HG03280 (cell line): ENCODE data around the gene ATCAY.
"Not testable (repeated sequence)": the region's sequence is repeated elsewhere in the genome, so short reads cannot be mapped to it uniquely, and the experiment has no call there.

ENCODE experiments used
- ATAC-seq: cut with Tn5 transposase; IDR thresholded peaks from one replicate; pipeline ENCODE4 v1.9.1; 2021; ENCODE audit warnings: mild to moderate bottlenecking, moderate library complexity; ENCODE audit not compliant: unreplicated experiment

ATCAY gene

GRCh38 chr19:3855320-3855719, 25.2 kb upstream of the ATCAY start:
- ATAC-seq = no peak

- ATAC-seq = no peak
Observed at GRCh38 chr19:3857449-3858003, 23.0 kb upstream of the ATCAY start.

GRCh38 chr19:3860499-3860898, 20.0 kb upstream of the ATCAY start:
- no peak for ATAC-seq

- no peak for ATAC-seq
Observed at GRCh38 chr19:3862826-3863500, 17.5 kb upstream of the ATCAY start.

- ATAC-seq = no peak
Observed at GRCh38 chr19:3863648-3864047, 16.8 kb upstream of the ATCAY start.

GRCh38 chr19:3866910-3867638, 13.4 kb upstream of the ATCAY start:
- no peak for ATAC-seq

GRCh38 chr19:3867971-3868769, 12.3 kb upstream of the ATCAY start:
- ATAC-seq = no peak

- no peak for ATAC-seq
Observed at GRCh38 chr19:3868770-3869456, 11.6 kb upstream of the ATCAY start, which contains the start of gene ZFR2. TSS of gene ZFR2 (minus strand) at chr19:3869038. CDS start at chr19:3869017, 21 bp downstream.

GRCh38 chr19:3873151-3873550, 7.3 kb upstream of the ATCAY start:
- ATAC-seq = no peak

GRCh38 chr19:3874695-3875094, 5.8 kb upstream of the ATCAY start:
- ATAC-seq = not testable (repeated sequence)

GRCh38 chr19:3879656-3880055, 829 bp upstream of the ATCAY start:
- ATAC-seq = no peak

GRCh38 chr19:3881272-3882040, 971 bp downstream of the ATCAY start:
- ATAC-seq = no peak

GRCh38 chr19:3882041-3882384, 1.5 kb downstream of the ATCAY start:
- ATAC-seq = no peak

GRCh38 chr19:3890591-3890990, 10.1 kb downstream of the ATCAY start:
- no peak for ATAC-seq

- ATAC-seq = no peak
Observed at GRCh38 chr19:3893509-3894179, 13.2 kb downstream of the ATCAY start.

GRCh38 chr19:3894959-3895358, 14.5 kb downstream of the ATCAY start:
- ATAC-seq = not testable (repeated sequence)

- no peak for ATAC-seq
Observed at GRCh38 chr19:3895788-3896187, 15.3 kb downstream of the ATCAY start.

GRCh38 chr19:3897936-3898335, 17.5 kb downstream of the ATCAY start:
- ATAC-seq = no peak

GRCh38 chr19:3898426-3898825, 17.9 kb downstream of the ATCAY start:
- no peak for ATAC-seq
